A549 treated with dexamethasone at 1 μM for 4 hours (cell line): ENCODE data around the gene PHF20. TPM values are rescaled to one million over a fixed set of nuclear protein-coding genes. Genes with fewer than 3 reads are reported as not detected.

Experiments
- total RNA-seq: library from RNA; stranded (reverse); fragments of 200-300 nt; extraction: Qiagen RNA extraction; gene quantifications from 5 replicates; pipeline ENCODE4 v1.2.3, GENCODE V29; 2022

Gene PHF20
- total RNA-seq, result 33.6 to 40.3 TPM (median 38.0 TPM) in 5 replicates

DNA sequence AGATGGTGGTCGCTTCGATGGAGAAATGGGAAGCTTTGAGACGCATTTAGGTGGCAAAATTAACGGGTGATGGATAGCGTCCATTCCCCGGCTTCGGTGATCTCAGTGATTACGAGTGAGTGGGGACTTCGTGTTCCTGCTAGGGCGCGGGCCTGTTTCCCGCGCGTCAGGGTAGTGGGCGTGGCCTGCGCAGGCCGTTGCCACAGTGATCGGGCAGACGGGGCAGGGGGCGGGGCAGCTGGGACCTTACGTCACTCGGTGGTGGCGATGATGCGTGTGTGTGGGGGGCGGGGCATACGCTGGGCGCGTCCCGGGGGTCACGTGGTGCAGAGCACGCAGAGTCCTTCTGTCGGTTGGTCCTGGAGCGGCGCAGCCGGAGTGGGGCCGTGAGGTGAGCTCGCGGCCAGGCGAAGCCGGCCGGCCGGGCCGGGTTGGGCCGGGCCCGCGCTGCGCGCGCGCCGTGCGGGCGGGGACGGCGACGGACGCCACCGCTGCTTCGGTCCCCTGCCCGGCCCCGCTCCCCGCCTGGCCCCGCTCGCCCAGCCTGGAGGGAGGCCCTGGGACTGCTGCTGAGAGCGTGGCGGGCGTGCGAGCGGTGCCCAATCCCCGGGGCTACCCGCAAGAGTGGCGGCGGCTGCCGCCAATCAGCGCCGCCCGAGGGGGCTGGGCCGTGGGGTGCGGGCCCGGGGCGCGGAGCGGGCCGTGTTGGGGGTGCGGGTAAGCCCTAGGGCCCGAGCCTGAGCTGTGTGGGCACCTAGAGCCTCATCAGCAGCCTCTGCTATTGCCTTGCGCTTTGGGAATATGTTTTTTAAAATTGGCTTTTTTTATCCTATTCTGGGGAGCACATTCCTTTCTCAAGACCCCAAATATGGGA lies at the start of gene PHF20:
Gene PHF20 (plus strand): TSS at position 327 of the 874 bp plus-strand sequence. CDS start 29,508 bp downstream, outside the sequence.

DNA sequence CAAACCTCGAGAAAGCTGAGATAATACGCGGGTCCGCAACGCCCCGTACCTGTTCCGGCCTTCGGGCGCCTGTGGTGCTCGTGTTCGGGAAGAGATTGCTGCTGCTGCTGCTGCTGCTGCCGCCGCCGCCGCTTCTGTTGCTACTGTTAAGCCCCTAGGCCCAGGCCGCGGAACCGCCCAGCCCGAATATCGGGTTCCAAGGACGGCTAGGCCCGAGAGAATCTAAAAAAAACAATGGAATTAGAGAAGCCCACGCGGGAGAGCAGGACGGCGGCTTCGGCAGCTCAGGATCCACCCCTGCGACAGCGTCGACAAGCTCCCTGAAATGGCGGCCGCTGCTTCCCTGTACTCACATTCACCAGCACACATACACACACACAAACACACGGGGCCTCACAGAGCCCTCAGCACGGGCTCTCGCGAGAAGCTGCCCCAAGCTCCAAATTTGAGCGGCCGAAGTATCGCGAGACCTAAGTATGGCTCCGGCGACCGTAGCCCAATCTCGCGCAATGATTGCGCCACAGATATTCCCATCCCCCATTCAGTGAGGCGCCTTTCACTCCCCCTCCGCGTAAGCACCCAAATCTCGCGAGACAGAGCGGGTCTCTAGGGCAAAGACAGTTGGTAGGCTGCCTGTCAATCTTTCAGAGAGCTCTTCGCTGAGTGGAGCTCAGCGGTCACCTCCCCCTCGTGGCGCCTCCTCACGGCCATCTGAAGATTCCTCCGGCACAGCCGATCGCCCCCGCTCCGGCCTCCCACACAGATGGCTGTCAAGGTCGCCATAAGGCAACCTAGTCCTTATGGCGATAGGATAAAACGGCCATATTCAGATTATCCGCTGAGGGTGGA lies 29.7 kb upstream of the PHF20 start, which contains the start of gene RBM39:
Gene RBM39 (minus strand): TSS at position 369 of the 849 bp plus-strand sequence. CDS start 1,386 bp downstream, outside the sequence.

DNA sequence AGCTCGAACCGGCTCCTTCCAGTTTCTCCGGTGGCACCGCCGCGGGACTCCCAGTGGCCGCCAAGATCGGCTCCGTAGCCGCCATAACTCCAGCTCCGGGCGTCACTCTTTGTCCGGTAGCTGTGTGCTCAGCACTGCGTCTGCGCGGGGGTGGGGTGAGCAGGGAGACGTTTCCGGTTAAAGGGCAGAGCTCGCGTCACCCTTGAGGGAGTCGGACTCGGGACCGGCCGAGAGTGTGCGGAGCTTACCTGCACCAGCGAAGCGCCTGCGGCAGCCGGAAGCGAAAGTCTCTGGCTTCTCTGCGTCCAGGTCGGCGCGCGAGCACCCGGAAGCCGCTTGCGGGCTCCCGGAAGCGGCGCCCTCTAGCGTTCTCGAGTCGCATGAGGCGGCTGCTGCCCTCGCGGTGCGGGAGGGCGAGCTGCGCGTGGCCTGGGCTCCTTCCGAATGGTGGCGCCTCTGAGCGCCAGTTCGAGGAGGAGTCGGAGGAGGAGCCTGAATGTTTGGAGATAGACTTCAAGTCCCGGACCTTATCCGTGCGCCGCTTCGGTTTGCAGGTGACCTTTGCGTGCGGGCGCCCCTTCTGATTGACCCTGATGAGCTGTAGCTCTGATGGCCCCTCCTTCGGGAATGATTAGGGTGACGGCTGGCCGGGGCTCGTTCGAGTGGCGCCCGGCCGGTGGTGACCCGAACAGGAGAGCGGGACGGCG lies 182.5 kb downstream of the PHF20 start, which contains the start of gene SCAND1:
Gene SCAND1 (minus strand): TSS at position 303 of the 707 bp plus-strand sequence. CDS start 218 bp downstream, at position 85.

DNA sequence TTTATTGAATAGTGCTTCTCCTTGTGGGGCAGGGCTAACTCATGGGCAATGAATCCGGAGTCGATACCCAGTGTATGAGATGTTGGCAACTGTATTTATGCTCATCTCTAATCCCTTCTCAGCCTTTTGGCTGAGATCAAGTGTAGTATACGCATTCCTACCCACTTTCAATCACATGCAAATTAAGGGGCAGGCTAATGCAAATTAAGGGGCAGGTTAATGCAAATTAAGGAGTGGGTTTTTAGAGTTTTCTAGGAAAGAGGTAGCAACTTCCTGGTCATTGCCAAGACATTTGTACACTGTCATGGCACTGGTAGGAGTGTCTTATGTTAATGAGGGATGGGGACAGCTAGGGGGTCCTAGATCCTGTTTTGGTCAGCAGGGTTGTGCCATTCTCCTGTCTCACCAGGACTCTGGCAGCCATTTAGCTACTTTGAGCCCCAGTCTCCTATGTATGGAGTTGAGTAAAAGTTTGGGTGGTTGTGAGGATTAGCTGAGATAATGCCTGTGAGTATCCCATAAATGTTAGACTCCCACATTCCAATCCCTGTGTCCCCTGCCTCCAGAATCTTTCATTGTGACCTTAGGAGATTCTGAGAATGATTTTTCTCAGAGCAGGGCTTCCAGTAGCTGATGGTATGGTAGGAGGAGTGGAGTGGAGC lies 196.3 kb downstream of the PHF20 start, which contains the start of gene CNBD2:
Gene CNBD2 (plus strand): TSS at position 612 of the 662 bp plus-strand sequence. CDS start 173 bp downstream, outside the sequence.

Other genes with a start within 250 kb of the PHF20 start
- gene C20orf173, start 242.4 kb upstream of the PHF20 start, total RNA-seq, result not detected in 5 replicates
- 228 to 236 TPM (median 231 TPM) in 5 replicates for gene ERGIC3, start 229.9 kb upstream of the PHF20 start, total RNA-seq
- 3.3 to 4.9 TPM (median 4.4 TPM) in 5 replicates for gene SPAG4, start 156.2 kb upstream of the PHF20 start, total RNA-seq
- 159 to 217 TPM (median 213 TPM) in 5 replicates for gene CPNE1, start 107.1 kb upstream of the PHF20 start, total RNA-seq
- 65.9 to 125 TPM (median 113 TPM) in 5 replicates for gene RBM12, start 107.1 kb upstream of the PHF20 start, total RNA-seq
- 28.7 to 39.6 TPM (median 37.3 TPM) in 5 replicates for gene NFS1, start 72.7 kb upstream of the PHF20 start, total RNA-seq
- gene ROMO1, start 72.6 kb upstream of the PHF20 start, total RNA-seq, result 277 to 370 TPM (median 304 TPM) in 5 replicates
- 188 to 216 TPM (median 200 TPM) in 5 replicates for gene RBM39, start 29.8 kb upstream of the PHF20 start, total RNA-seq
- 69.2 to 93.3 TPM (median 88.7 TPM) in 5 replicates for gene SCAND1, start 182.5 kb downstream of the PHF20 start, total RNA-seq
- 5.2 to 6.8 TPM (median 6.0 TPM) in 5 replicates for gene CNBD2, start 196.6 kb downstream of the PHF20 start, total RNA-seq